Activated CD4-positive, CD25-positive, alpha-beta regulatory T cell treated with anti-CD3 and anti-CD28 coated beads, Interleukin-2, amount 50 U/mL, for 24 hours (primary cell): ENCODE results near the gene FAR1.

Experiments
- ATAC-seq, 2 donors: fragments of 150-1000 bp; cut with Tn5 transposase; one replicate each; pipeline ENCODE4 v1.10.0; 2021; ENCODE audit warnings: mild to moderate bottlenecking in 1 of 2, moderate library complexity in 1 of 2

FAR1 gene

GRCh38 chr11:13778345-13778744 lies 109.9 kb downstream of the FAR1 start:
- no peak for ATAC-seq

- ATAC-seq, result no peak
Measured at GRCh38 chr11:13781153-13781552, 112.7 kb downstream of the FAR1 start.
